CD4-positive, alpha-beta T cell treated with Interleukin-15 for 1 hour (primary cell): Measurements from ENCODE around the gene SLC16A6.
"Not testable (repeated sequence)": the region's sequence is repeated elsewhere in the genome, so short reads cannot be mapped to it uniquely, and the experiment has no call there.

Source experiments
- DNase-seq: peaks from one replicate; pipeline ENCODE4 v3.0.0-alpha.2; 2020

Gene SLC16A6

GRCh38 chr17:68310152-68310551 is 19.2 kb upstream of the SLC16A6 start:
- peak; percentile 23 for DNase-seq

DNA sequence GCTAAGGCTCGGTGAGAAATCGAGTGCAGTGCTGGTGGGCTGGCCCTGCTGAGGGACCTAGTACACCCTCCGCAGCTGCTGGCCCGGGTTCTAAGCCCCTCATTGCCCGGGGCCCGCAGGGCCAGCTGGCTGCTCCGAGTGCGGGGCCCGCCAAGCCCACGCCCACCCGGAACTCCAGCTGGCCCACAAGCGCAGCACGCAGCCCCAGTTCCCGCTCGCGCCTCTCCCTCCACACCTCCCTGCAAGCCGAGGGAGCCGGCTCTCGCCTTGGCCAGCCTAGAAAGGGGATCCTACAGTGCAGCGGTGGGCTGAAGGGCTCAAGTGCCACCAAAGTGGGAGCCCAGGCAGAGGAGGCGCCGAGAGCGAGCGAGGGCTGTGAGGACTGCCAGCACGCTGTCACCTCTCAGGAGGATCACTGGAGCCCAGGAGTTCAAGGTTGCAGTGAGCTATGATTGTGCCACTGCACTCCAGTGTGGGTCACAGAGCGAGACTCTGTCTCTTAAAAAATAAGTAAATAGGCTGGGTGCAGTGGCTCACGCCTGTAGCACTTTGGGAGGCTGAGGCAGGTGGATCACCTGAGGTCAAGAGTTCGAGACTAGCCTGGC is 18.2 kb upstream of the SLC16A6 start:
- not testable (repeated sequence) for DNase-seq

GRCh38 chr17:68308486-68308885 is 17.6 kb upstream of the SLC16A6 start:
- not testable (repeated sequence) for DNase-seq

DNA sequence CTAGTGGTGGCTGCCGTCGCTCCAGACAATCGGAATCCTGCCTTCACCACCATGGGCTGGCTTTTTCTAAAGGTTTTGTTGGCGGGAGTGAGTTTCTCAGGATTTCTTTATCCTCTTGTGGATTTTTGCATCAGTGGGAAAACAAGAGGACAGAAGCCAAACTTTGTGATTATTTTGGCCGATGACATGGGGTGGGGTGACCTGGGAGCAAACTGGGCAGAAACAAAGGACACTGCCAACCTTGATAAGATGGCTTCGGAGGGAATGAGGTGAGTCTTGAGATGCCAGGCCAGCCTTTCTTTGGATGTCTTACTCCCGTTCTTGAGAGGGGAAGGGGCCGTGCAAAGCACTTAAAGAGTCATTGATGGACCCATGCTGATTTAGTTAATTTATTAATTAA is 16.5 kb upstream of the SLC16A6 start:
- no peak for DNase-seq

DNA sequence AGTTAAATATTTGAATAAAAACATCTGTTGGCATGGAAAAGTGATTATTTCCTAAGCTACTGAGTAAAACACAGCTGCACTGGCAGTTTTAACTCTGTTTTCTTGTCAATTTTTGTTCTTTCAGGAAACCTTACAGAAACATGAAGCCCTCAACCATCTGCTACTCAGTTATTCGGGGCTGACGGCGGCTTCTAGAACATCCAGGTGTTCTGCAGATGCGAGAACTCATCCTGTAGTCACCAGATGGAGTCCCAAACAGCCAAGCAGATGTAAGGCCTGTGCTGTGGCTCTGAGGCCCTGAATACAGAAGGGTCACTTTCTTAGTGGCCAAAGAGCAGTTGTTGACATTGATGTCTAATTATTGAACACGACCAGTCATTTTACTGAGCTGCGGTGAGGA is 15.9 kb upstream of the SLC16A6 start:
- no peak for DNase-seq

DNA sequence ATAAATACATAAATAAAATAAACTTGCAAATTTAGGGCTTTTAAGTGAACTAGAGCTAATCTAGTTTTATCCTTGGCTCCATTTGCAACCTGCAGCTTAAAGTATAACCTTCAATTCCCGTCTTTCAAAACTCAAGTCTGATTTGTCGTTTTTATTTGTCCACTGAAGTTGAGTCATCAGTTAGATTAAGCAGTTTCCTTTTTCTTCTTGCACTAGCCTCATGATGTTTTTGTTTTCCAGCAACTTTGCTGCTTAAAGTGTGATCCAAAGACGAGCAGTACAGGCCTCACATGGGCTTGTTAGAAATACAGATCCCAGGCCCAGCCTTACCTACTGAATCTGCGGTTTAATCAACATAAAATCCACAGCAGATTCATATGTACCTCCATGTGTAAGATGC is 14.2 kb upstream of the SLC16A6 start:
- DNase-seq = no peak

DNA sequence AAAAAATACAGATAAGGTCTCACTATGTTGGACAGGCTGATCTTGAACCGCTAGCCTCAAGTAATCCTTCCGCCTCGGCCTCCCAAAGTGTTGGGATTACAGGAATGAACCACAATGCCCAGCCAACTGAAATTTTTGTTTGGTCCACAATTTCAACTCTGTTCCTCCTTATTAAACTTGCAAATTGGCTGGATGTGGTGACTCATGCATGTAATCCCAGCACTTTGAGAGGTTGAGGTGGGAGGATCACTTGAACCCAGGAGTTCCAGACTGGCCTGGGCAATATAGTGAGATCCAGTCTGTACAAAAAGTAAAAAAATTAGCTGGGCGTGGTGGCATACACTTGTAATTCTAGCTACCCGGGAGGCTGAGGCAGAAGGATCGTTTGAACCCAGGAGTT is 13.8 kb upstream of the SLC16A6 start:
- DNase-seq = no peak

DNA sequence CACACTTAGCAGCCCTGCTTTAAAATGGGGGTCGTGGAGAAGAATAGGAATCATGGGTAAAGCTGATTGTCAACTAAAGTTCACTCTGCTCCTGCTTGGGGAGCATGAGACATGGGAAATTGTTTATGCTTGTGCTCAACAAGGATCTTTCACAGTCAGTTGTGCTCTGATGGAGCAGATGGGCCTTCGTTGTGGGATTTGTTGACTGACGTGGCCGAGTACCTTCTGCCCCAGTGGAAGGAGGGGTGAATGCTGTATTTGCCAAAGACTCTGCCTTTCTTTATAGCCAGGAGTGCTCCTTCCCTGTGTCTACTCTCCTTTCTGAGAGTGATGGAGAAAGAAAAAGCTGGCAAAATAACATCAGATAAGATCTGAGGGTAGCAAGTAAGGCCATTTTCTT is 11.7 kb upstream of the SLC16A6 start:
- DNase-seq = no peak

DNA sequence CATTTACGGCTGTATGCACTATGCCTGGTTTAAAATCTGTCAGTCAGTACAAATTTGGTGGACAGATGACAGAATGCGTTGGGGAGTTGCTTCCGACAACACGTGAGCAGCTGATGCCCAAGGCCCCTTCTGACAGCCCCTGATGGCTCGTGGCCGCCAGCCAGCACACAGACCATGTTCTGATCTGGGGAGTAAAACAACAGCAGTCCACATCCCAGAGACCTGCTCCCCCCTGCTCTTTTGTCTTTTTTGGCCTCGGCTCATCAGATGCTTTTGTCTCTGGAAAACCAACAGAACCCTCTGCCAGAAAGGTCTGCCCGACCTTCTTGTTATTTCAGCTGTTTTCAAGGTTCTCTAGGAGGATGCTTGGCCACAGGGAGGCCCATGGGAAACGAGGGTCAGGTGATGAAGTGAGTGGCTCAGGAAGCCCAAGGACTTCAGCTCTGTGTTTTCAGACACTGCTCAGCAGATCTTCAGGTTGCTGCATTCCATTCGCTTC is 11.2 kb upstream of the SLC16A6 start:
- DNase-seq = no peak

DNA sequence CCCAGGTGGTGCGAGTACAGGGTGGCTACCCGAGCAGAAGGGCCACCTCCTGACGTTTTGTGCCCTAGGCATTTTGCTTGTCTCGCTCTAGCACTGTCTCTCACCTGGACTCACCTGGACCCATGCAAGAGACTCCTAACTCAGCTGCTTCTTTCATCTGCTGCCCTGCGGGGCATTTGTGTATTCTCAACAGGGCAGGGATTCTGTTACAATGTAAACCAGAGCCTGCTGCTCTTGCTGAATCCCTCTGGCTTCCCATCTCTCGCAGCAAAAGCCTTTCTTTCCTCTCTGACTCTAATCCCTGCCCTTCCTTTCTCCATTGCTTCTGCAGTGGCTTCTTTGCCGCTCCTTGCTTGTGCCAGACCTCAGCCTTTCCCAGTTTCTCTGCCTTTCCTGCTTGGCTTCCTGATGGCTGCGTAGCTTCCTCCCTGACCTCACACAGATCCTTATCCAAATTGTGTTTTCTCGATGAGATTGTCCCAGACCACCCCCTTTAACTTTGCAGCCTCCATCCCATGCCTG is 10.6 kb upstream of the SLC16A6 start:
- DNase-seq = no peak

GRCh38 chr17:68299817-68300216 is 8.9 kb upstream of the SLC16A6 start:
- DNase-seq = no peak

DNA sequence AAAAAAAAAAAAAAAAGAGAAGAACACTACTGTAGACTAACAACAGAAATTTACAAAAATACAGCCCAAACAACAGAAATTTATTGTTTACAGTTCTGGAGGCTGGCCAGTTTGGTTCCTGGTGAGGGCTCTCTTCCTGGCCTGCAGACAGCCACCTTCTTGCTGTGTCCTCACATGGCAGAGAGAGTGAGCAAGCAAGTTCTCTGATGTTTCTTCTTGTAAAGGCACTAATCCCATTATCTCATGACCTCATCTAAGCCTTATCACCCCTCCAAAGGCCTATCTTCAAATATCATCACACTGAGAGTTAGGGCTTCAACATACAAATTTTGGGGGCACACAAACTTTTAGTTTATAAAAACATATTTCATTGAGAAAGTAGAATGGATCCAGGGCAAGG is 7.7 kb upstream of the SLC16A6 start:
- no peak for DNase-seq

DNA sequence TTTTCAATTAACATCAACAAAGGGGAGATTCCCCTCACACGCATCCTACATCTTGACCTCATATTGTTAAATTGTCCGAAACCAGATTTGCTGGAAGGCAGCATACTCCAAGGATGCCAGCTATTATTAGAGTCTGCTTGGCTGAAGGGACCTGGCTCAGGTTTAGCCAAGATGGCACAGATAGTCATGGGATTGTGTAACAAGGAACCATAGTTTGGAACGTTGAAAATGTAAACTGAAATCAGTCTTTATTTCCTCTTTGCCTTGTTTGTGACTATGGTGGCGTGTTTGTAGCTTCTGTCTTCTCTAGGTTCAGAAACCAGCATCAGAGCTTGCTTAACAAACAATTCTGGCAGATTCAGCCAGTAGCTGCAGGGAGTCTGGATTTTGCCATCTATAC is 6.3 kb upstream of the SLC16A6 start:
- DNase-seq = no peak

- peak; percentile 63 for DNase-seq
These were observed 5.6 kb upstream of the SLC16A6 start for GRCh38 chr17:68296217-68297191.

DNA sequence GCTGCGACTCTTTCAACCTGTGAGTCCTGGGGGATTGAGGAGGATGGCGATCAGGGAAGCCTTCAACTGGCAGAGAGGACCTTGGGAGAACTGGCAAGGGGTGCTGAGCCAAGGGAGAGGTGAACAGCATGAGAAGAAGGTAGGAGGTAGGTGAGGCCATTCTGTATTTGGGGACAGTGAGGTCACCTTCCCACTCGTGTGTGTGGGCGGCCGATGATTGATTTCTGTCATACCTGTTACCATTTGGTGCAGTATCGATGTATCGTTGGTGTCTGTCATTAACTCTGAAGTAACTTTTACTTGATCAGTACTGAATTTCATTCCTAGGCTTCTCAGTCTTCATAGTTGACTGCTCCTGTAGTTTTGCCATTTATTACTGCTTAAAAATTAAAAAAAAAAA is 4.2 kb upstream of the SLC16A6 start:
- no peak for DNase-seq

GRCh38 chr17:68294617-68295016 is 3.7 kb upstream of the SLC16A6 start:
- DNase-seq = no peak

- DNase-seq = no peak
These were observed 3.2 kb upstream of the SLC16A6 start for GRCh38 chr17:68294196-68294555.

DNA sequence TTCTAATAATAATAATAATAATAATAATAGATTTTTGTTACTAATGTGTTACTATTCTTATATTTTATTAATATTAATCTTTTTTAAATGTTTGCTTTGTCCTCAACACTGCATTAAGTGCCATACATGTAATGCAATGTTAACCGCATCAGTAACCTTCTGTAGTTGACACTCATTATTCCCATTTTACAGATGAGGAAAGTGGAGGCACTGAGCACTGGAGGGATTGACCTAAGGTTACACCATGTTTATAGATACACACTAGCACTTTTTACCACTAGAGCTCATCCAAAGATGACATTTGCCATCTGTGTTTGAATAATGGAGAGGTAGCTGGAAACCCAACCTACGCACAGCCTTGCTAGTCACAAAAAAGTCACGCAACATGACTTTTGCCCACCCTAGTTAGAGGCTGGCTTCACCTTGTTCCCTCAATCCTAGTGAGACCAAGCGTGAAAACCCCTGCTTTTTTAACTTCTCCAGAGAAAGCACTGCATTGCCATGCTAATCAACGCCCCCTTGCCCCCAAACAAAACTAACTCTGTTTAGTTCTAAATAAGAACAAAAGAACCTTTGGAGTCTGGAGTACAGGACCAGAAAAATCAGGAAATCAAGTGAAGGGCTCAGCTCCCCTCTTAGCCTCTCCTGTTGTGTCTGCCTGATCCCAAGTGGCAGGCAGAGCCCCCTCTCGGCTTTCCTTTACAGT is 2.7 kb upstream of the SLC16A6 start:
- no peak for DNase-seq

DNA sequence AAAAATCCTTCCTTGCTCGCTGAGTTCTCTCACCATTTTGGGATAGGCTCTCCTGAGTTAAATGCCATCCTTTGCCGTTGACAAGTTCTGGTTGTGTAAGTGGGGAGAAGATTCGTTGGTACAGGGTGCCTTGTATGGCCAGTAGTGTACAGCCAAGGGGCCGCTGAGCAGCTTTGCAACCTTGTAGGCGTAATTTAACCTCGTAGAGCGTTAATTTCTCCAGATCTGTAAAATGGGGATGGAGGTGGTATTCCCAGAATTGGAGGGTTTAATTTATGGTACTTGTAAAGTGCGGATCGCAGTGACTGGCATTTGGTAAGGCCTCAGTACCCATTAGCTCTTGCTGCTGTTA is 1.7 kb upstream of the SLC16A6 start:
- DNase-seq = no peak

DNA sequence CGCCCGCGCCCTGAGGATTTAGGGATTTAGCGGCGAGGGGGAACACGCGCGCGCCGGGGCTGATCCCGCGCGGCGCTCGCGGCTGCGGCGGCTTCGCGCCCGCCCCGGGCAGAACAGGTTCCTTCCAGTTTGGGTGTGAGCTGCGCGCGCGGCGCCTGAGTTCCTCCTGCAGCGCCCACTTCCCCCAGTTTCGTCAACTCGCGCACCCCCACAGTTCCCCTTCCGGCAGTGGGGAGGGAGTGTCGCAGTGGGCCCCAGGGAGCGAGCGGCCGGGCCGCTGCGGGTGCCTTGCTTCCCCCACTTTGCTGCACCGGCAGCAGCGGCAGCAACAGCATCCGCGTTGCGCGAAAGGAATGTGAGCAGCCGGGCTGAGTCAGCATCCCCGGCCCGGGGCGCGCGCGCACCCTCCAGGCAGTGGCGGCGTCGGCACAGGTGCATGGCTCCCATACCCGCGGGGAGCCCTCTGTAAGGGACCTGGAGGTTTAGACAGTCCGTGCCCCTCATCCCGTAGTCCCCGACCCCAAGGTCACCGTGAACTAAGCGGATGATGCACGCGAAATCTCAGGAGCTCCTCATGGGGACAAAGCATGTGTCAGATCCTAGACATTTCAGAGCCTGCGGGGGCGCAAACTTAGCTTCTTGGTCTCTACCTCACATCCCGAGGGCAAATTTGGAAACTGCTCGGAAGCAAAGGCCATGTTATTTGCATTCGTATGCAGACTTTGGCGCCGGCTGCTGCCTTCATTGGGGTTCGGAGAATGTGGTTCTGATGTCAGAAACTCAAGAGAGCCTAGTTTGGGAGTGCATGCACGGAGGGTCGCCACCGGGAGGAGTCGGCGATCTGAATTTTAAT is 1.1 kb upstream of the SLC16A6 start:
- DNase-seq = peak; percentile 96

GRCh38 chr17:68290268-68290954 is 516 bp downstream of the SLC16A6 start:
- DNase-seq = peak; percentile 77

DNA sequence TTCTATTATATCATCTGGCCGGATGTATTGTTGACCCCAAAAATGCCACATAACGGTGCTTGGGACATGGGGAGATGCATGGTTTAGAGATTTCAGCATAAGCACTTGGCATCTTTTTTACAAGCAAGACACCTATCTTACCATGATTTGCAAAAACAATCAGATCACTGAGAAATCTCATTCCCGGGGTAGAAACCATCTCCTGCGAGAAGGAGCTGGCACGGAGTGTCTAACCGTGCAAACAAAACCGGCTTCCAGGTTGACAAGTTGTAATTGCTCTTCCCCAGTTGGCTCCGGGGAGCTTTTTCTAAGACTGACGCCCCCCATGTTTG is 1.0 kb downstream of the SLC16A6 start:
- DNase-seq = no peak
